HCT116 (cell line): ENCODE results near the gene HOXA7. TPM values are rescaled to one million over a fixed set of nuclear protein-coding genes. Genes with fewer than 3 reads are reported as not detected.

ENCODE experiments used
- ATAC-seq: fragments of 200-7000 bp; cut with Tn5 transposase; 2 replicates; pipeline ENCODE4 v1.9.1; 2020; ENCODE audit warnings: mild to moderate bottlenecking, moderate library complexity
- BruUV-seq: library from RNA; stranded (reverse); fragments of 400-500 nt; replicated peaks from 2 replicates; lab custom pipeline; 2021; lab: Mats Ljungman, UMichigan
- CTCF ChIA-PET: fragments of 300-600 bp; sonication (Branson Sonifier 250); formaldehyde crosslinking; loops from one replicate; lab custom pipeline; 2021; ENCODE audit warnings: antibody characterized with exemption; lab: Charles Lee
- POLR2A ChIA-PET: fragments of 300-600, 350-600 bp; sonication (Branson Sonifier 250); formaldehyde crosslinking; loops from one replicate; lab custom pipeline; 2021; ENCODE audit warnings: antibody characterized with exemption; lab: Charles Lee
- RAD21 ChIA-PET, 2 experiments: fragments of 300-600 bp; sonication (Branson Sonifier 250); formaldehyde crosslinking; loops; one replicate each; lab custom pipeline; 2023; ENCODE audit warnings: low total read pairs in 2 of 2; ENCODE audit not compliant: uncharacterized antibody in 2 of 2, unreplicated experiment in 2 of 2, low non-redundant PET in 1 of 2; lab: Charles Lee
- DNase-seq: peaks from one replicate; pipeline ENCODE4 v3.0.0-alpha.2; 2010; ENCODE audit warnings: low read depth, low spot score
- H2AFZ ChIP-seq: fragments of 200-600 bp; shearing (Covaris generic), sonication (generic); 2 replicates; pipeline ENCODE4 v1.6.1; 2017; ENCODE audit warnings: low read depth, mixed run types, mixed read lengths, antibody characterized with exemption, low read length; ENCODE audit not compliant: poor library complexity, severe bottlenecking
- H3K27ac ChIP-seq: 2 replicates; pipeline ENCODE4 v1.5.1; 2012; ENCODE audit warnings: low read depth, low read length
- H3K27me3 ChIP-seq: fragments of 200-600 bp; sonication (generic); 2 replicates; pipeline ENCODE4 v1.6.1; 2016; ENCODE audit warnings: mixed run types, low read length, mixed read lengths; ENCODE audit not compliant: insufficient read depth
- H3K36me3 ChIP-seq, 2 experiments: fragments of 200-500 bp in 1 of 2; fragments of 200-600 bp in 1 of 2; sonication (Bioruptor generic) in 1 of 2; sonication (generic) in 1 of 2; 2 replicates each; pipeline versions ENCODE4 v1.5.1 to v1.6.1; 2014 to 2016; ENCODE audit warnings: low read length in 2 of 2, inconsistent platforms in 1 of 2, mixed read lengths in 1 of 2, mixed run types in 1 of 2; ENCODE audit not compliant: insufficient read depth in 2 of 2, control insufficient read depth in 1 of 2
- H3K4me1 ChIP-seq, 2 experiments: fragments of 200-600 bp in 1 of 2; sonication (generic) in 1 of 2; 2 replicates each; pipeline versions ENCODE4 v1.5.1 to v1.6.1; 2012 to 2017; ENCODE audit warnings: low read length in 2 of 2, inconsistent platforms in 1 of 2, mild to moderate bottlenecking in 1 of 2, mixed read lengths in 1 of 2, mixed run types in 1 of 2, moderate library complexity in 1 of 2; ENCODE audit not compliant: insufficient read depth in 2 of 2, control insufficient read depth in 1 of 2
- H3K4me2 ChIP-seq: fragments of 200-600 bp; sonication (generic); 2 replicates; pipeline ENCODE4 v1.6.1; 2017; ENCODE audit warnings: mixed run types, low read length, mixed read lengths
- H3K4me3 ChIP-seq, 2 experiments: fragments of 200-600 bp in 1 of 2; sonication (generic) in 1 of 2; replicated peaks in 1 of 2; 2 replicates each; pipeline ENCODE4 v1.5.1; 2011 to 2016; ENCODE audit warnings: low read length in 2 of 2, control low read depth in 1 of 2, low read depth in 1 of 2, mild to moderate bottlenecking in 1 of 2, mixed read lengths in 1 of 2, mixed run types in 1 of 2
- H3K79me2 ChIP-seq: fragments of 200-600 bp; sonication (generic); 2 replicates; pipeline ENCODE4 v1.6.1; 2017; ENCODE audit warnings: mild to moderate bottlenecking, mixed run types, low read length, moderate library complexity, mixed read lengths; ENCODE audit not compliant: insufficient read depth
- H3K9ac ChIP-seq: fragments of 200-600 bp; sonication (generic); 2 replicates; pipeline ENCODE4 v1.6.1; 2016; ENCODE audit warnings: low read length, mixed read lengths
- H3K9me2 ChIP-seq: fragments of 200-600 bp; sonication (generic), shearing (Covaris generic); 2 replicates; pipeline ENCODE4 v1.6.1; 2017; ENCODE audit warnings: mixed run types, mild to moderate bottlenecking, moderate library complexity; ENCODE audit not compliant: insufficient read depth
- H3K9me3 ChIP-seq, 2 experiments: fragments of 200-500 bp in 1 of 2; fragments of 200-600 bp in 1 of 2; sonication (Bioruptor generic) in 1 of 2; sonication (generic) in 1 of 2; 2 replicates each; pipeline ENCODE4 v1.6.1; 2014 to 2017; ENCODE audit warnings: low read length in 2 of 2, mixed read lengths in 2 of 2, inconsistent platforms in 1 of 2, low read depth in 1 of 2, mild to moderate bottlenecking in 1 of 2, mixed run types in 1 of 2, moderate library complexity in 1 of 2; ENCODE audit not compliant: control insufficient read depth in 1 of 2, insufficient read depth in 1 of 2
- H4K20me1 ChIP-seq: fragments of 200-600 bp; sonication (generic), shearing (Covaris generic); 2 replicates; pipeline ENCODE4 v1.6.1; 2017; ENCODE audit warnings: mixed run types, mild to moderate bottlenecking, moderate library complexity; ENCODE audit not compliant: insufficient read depth
- CEBPB ChIP-seq: IDR thresholded peaks from 2 replicates; pipeline ENCODE4 v1.6.1; 2012; ENCODE audit warnings: low read depth
- EGR1 ChIP-seq: IDR thresholded peaks from 2 replicates; pipeline ENCODE4 v1.6.1; 2012; ENCODE audit warnings: low read depth
- EZH2 ChIP-seq: fragments of 200-600 bp; sonication (generic); IDR thresholded peaks from 2 replicates; pipeline ENCODE4 v1.6.1; 2017; ENCODE audit warnings: antibody characterized with exemption, mixed run types
- EZH2phosphoT487 ChIP-seq: fragments of 200-600 bp; IDR thresholded peaks from 2 replicates; pipeline ENCODE4 v1.6.1; 2018; ENCODE audit warnings: antibody characterized with exemption, borderline replicate concordance
- FOSL1 ChIP-seq: IDR thresholded peaks from 2 replicates; pipeline ENCODE4 v1.6.1; 2012; ENCODE audit warnings: low read depth
- POLR2A ChIP-seq: IDR thresholded peaks from 2 replicates; pipeline ENCODE4 v1.7.0; 2011; ENCODE audit warnings: borderline replicate concordance; ENCODE audit not compliant: insufficient read depth, insufficient read length; ENCODE audit errors: extremely low read depth
- POLR2AphosphoS5 ChIP-seq: IDR thresholded peaks from 2 replicates; pipeline ENCODE4 v1.6.1; 2011; ENCODE audit warnings: mild to moderate bottlenecking, low read depth, low read length, moderate library complexity
- TCF7L2 ChIP-seq: IDR thresholded peaks from 2 replicates; pipeline ENCODE4 v1.7.0; 2011; ENCODE audit warnings: borderline replicate concordance, inconsistent platforms; ENCODE audit not compliant: insufficient read depth, insufficient read length; ENCODE audit errors: extremely low read depth
- YY1 ChIP-seq: IDR thresholded peaks from 2 replicates; pipeline ENCODE4 v1.6.1; 2011; ENCODE audit warnings: low read length, low read depth, moderate library complexity, mild to moderate bottlenecking; ENCODE audit not compliant: insufficient replicate concordance; ENCODE audit errors: extremely low read depth
- ZNF274 ChIP-seq: fragments of 200-500 bp; sonication (Bioruptor generic); IDR thresholded peaks from 2 replicates; pipeline ENCODE4 v1.6.1; 2014; ENCODE audit warnings: mild to moderate bottlenecking, low read depth, low read length, inconsistent platforms
- intact Hi-C: fragments of 100-400 bp; cut with micrococcal nuclease; formaldehyde crosslinking; loops from 2 replicates; pipeline ENCODE4 v1.10.0; 2022
- total RNA-seq: library from RNA; stranded (reverse); gene quantifications from one replicate; pipeline ENCODE4 v1.2.1, GENCODE V29; 2021; ENCODE audit not compliant: unreplicated experiment
- TF ChIP-seq, protein P1 (sequence below), 3 experiments: fragments of 200-600 bp in 1 of 3; sonication (generic) in 1 of 3; IDR thresholded peaks in 2 of 3; conservative IDR thresholded peaks in 1 of 3; 2 replicates each; pipeline ENCODE4 v1.5.1; 2012 to 2017; ENCODE audit warnings: low read depth in 2 of 3, low read length in 2 of 3, antibody characterized with exemption in 1 of 3, borderline replicate concordance in 1 of 3, control low read depth in 1 of 3, mild to moderate bottlenecking in 1 of 3, mixed read lengths in 1 of 3, mixed run types in 1 of 3, moderate library complexity in 1 of 3; ENCODE audit not compliant: insufficient read depth in 1 of 3
- TF ChIP-seq, protein P2 (sequence below): IDR thresholded peaks from 2 replicates; pipeline ENCODE4 v1.6.1; 2012

Gene HOXA7
- total RNA-seq, 1 experiment from 2014 or later = 15.0 TPM

DNA sequence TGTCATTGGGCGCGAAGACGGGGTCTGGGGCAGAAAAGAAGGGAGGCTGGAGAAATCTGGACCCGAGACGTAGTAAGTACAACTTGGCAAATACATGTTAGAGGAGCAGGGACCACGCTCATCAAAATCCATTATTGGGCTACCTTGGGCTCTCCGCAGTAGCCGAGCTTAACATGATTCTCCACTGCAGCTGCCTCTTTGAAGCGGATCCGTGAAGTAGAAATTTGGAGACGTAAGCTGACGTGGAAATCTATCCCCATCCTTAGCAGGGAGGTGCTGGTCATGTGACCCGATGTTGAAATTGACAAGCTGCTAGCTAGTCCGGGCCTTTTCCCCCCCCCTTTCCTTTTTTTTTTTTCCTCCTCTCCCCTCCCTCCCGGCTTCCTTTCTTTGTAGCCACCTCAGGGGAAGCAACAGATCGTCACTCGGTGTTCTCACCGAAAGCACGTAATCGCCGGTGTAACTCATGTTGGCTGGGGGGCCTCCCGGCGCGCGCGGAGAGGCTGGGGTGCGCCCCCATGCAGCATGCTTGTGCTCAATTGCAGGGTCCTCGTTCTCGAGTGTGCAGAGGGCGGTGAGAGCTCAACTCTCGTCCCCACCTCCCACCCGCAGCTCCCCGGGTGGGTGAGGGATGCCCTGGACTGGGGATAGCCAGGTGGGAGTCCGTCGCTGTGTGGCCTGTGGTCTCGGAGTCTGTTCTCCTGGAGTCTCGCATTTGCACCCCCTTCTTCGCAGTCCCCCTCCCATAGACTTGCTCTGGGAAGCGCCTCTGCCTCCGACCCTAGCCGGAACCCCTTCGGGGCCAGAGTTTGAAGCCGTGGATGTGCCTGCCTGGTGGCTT, 28.8 kb upstream of the HOXA7 start, which contains the start of gene HOXA11:
TSS of gene HOXA11 (minus strand) at position 220 of the 841 bp plus-strand sequence. CDS start at position 132, 88 bp downstream.
- no peaks in the 10 kb centered on the region for H3K36me3 ChIP-seq
- H2AFZ ChIP-seq = peak within 1 kb of the TSS; percentile 78
- POLR2A ChIA-PET = interaction anchor here (1.4 kb wide), 1 partner anchor 11 kb away, joined by 7 read pairs; the partner anchor contains the start of gene HOXA10

DNA sequence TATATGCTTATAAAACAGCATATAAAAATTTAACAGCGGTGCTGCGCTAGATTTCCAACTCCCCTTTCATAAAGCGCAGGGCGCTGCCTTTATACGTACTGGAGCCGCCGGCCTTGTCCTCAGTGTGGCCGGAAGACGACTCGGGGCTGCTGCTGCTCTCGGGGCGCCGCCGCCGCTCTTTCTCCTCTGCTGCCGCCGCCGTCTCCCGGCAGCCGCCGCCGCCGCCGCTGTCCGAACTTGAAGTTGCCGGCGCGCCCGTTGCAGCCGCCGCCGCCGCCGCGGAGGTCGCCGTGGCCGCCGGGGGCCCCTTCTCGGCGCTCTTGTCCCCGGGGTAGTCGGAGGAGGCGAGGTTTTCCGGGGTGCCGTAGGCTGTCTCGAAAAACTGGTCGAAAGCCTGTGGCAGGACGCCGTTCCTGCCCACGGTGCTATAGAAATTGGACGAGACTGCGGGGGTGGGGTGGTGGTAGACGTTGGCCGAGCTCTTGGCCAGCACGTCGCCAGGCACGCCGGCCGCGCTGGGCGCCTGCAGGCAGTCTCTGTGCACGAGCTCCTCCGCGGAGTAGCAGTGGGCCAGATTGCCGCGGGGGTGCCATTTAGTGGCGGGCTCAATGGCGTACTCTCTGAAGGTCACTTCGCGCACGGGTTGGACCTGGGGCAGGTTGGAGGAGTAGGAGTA, 28.0 kb upstream of the HOXA7 start:
- H4K20me1 ChIP-seq = no peaks in the 10 kb centered on the region
- peak overlapping the region; percentile 100 for H3K4me2 ChIP-seq
- peak; percentile 66 for ATAC-seq
- H3K9me3 ChIP-seq = no peaks in the 10 kb centered on the region
- peak overlapping the region; percentile 78 for H2AFZ ChIP-seq
- BruUV-seq = no TSS peak
- H3K4me1 ChIP-seq = peaks cover 25 to 48% of the 10 kb centered on the region in 2 experiments
- H3K36me3 ChIP-seq = no peaks in the 10 kb centered on the region
- no peak for DNase-seq
- intact Hi-C loops = no loop called here
- H3K9ac ChIP-seq = peak overlapping the region; percentile 85
- H3K4me3 ChIP-seq = peak overlapping the region; percentile 70 to 85
- ChIA-PET CTCF (interaction anchor here (1.4 to 2.0 kb wide), 2 partner anchors 11 to 909 kb away, joined by 7 to 9 read pairs; no protein-coding TSS in a partner anchor), RAD21 (interaction anchor here in 1 of 2 experiments (1.4 kb wide), 1 partner anchor 12 kb away, joined by 7 read pairs; no protein-coding TSS in a partner anchor), POLR2A (interaction anchor here (1.2 to 1.4 kb wide), 2 partner anchors 10 to 16 kb away, joined by 5 to 7 read pairs; partner anchors contain the start of gene HOXA10)
- H3K9me2 ChIP-seq = no peaks in the 10 kb centered on the region
- peak overlapping the region; percentile 88 for H3K27ac ChIP-seq
- H3K27me3 ChIP-seq = no peaks in the 10 kb centered on the region
- peaks cover 19% of the 10 kb centered on the region; the same call in 1 of the 2 replicates for H3K79me2 ChIP-seq
- TF ChIP-seq TCF7L2 (peak; percentile 37), EZH2 (no peak), POLR2A (no peak), POLR2AphosphoS5 (no peak; the same call in 1 of the 2 replicates), ZNF274 (no peak), CEBPB (no peak), YY1 (no peak), FOSL1 (no peak)
- TF ChIP-seq, protein P1, sequence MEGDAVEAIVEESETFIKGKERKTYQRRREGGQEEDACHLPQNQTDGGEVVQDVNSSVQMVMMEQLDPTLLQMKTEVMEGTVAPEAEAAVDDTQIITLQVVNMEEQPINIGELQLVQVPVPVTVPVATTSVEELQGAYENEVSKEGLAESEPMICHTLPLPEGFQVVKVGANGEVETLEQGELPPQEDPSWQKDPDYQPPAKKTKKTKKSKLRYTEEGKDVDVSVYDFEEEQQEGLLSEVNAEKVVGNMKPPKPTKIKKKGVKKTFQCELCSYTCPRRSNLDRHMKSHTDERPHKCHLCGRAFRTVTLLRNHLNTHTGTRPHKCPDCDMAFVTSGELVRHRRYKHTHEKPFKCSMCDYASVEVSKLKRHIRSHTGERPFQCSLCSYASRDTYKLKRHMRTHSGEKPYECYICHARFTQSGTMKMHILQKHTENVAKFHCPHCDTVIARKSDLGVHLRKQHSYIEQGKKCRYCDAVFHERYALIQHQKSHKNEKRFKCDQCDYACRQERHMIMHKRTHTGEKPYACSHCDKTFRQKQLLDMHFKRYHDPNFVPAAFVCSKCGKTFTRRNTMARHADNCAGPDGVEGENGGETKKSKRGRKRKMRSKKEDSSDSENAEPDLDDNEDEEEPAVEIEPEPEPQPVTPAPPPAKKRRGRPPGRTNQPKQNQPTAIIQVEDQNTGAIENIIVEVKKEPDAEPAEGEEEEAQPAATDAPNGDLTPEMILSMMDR (IDR thresholded peaks at IDR 0.05 in 2 of 3, conservative IDR thresholded peaks at IDR 0.05 in 1 of 3; ENCODE audit: borderline replicate concordance in 1 of 3, insufficient read depth in 1 of 3, low read depth in 2 of 3, low read length in 2 of 3) = no peak
- TF ChIP-seq, protein P2, sequence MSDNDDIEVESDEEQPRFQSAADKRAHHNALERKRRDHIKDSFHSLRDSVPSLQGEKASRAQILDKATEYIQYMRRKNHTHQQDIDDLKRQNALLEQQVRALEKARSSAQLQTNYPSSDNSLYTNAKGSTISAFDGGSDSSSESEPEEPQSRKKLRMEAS = peak; percentile 48; the same call in 1 of the 2 replicates

More for the DNA sequence above, 28.8 kb upstream of the HOXA7 start, which contains the start of gene HOXA11:
- Histone ChIP-seq H3K9me3 (no peaks in the 10 kb centered on the region), H3K27me3 (no peaks in the 10 kb centered on the region), H3K4me3 (peak within 1 kb of the TSS; percentile 70 to 85), H3K4me1 (peaks cover 23 to 40% of the 10 kb centered on the region in 2 experiments), H4K20me1 (no peaks in the 10 kb centered on the region), H3K9ac (peak within 1 kb of the TSS; percentile 85), H3K79me2 (peaks cover 19% of the 10 kb centered on the region; the same call in 1 of the 2 replicates), H3K4me2 (peak within 1 kb of the TSS; percentile 100), H3K27ac (peak within 1 kb of the TSS; percentile 88), H3K9me2 (no peaks in the 10 kb centered on the region)
- ATAC-seq = peak; percentile 52
- ChIA-PET RAD21 (interaction anchor here in 1 of 2 experiments (1.4 kb wide), 1 partner anchor 11 kb away, joined by 7 read pairs; no protein-coding TSS in a partner anchor), CTCF (interaction anchor here (1.4 to 2.2 kb wide), 3 partner anchors 11 to 908 kb away, joined by 7 to 9 read pairs (median 8); no protein-coding TSS in a partner anchor)
- DNase-seq = no peak
- BruUV-seq = TSS peak; percentile 59
- intact Hi-C loops = no loop called here
- TF ChIP-seq FOSL1 (no peak), EZH2phosphoT487 (no peak), EGR1 (no peak; the same call in 1 of the 2 replicates), POLR2A (peak; percentile 52), POLR2AphosphoS5 (peak; percentile 68)
- TF ChIP-seq, all 23 proteins: peak for 2
